ENCODE data around the gene MSX2.

The MSX2 gene

DNA sequence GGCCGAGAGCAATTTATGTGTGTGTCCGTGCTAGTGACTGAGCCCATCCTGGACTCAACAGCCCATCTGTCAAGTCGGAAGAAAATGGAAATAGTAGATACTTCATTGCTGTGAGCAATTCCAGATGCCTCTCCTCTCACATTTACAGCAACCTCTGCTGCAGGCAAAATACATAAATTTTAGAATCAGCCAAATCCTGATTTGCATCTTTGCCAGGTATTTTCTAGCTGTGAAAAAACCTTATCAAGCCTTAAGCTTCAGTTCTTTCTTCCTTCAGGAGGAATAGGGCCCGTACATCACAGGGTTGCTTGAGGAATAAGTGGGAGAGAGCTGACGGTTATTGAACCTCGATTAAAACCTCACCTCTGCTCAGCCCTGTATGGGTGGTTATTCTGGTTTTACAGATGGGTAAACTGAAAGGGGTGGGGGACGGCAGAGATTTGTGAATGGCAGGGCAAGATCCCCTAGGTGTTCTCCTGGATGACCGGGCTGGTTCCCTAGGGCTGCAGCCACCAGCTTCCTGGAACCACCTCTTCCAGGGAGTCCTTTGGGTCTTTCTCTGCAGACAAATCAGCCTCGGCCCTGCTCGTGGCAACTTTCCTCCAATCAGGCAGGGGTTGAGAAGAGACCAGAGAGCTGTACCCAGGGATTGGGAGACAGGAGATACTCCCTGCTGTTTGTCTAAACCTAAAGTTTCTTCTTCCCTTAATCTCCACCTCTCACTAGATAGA lies 5.3 kb upstream of the MSX2 start:
- DNase-seq = no peak

GRCh38 chr5:174719793-174720611 lies 4.4 kb upstream of the MSX2 start:
- no peak for DNase-seq

DNA sequence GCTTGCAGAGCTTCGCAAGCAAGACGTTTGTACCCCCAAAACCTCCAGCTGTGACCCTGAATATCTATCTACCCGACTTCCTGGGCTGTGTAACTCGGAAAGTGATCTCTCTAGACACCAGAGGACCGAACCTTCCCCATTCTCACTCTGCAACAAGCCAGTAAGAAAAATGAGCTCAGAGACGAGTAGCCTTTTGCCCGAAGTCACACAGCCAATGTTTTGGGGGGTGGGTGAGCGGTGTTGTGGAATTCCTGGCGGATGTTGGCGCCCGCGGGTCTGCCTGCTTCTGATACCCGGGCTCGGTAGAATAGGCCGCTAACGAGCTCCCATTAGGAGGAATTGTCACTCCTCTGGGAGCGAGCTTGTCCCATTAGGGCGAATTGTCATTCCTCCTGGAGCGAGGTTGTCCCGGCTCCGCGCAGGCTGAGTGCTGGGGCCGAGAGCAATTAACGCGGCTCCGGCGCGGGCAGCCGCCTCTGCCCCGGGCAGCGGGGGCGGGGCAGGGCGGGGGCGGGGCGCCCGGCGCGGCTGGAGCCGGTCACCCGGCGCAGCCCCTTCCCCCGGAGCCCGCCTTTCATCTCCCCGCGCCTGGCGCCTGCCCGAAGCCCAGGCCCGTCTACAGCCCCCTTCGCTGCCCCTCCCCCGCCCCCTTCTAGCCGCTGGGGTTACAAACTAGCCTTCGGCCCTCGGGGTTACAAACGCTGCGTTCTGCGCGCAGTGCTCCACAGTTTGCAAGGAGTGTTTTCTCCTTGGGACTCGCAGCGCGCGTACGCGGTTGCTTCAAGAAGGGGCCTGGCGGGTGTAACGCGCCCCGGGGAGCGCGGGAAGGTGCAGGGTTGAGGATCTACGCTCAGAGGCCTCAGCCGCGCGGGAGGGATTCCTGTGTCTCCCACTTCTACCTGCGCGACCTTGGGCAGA lies 3.5 kb upstream of the MSX2 start:
- no peak for DNase-seq

- no peak for DNase-seq
Observed at GRCh38 chr5:174721530-174722432, 2.6 kb upstream of the MSX2 start.

- DNase-seq = no peak
Observed at GRCh38 chr5:174722500-174722899, 1.9 kb upstream of the MSX2 start.

GRCh38 chr5:174723315-174723978 lies 935 bp upstream of the MSX2 start:
- no peak for DNase-seq

GRCh38 chr5:174723979-174724483 lies 351 bp upstream of the MSX2 start:
- DNase-seq = peak; percentile 56

- no peak for DNase-seq
Observed at GRCh38 chr5:174725261-174725990, 1.0 kb downstream of the MSX2 start.

GRCh38 chr5:174725991-174726601 lies 1.7 kb downstream of the MSX2 start:
- no peak for DNase-seq

GRCh38 chr5:174726916-174727793 lies 2.8 kb downstream of the MSX2 start:
- DNase-seq = no peak

DNA sequence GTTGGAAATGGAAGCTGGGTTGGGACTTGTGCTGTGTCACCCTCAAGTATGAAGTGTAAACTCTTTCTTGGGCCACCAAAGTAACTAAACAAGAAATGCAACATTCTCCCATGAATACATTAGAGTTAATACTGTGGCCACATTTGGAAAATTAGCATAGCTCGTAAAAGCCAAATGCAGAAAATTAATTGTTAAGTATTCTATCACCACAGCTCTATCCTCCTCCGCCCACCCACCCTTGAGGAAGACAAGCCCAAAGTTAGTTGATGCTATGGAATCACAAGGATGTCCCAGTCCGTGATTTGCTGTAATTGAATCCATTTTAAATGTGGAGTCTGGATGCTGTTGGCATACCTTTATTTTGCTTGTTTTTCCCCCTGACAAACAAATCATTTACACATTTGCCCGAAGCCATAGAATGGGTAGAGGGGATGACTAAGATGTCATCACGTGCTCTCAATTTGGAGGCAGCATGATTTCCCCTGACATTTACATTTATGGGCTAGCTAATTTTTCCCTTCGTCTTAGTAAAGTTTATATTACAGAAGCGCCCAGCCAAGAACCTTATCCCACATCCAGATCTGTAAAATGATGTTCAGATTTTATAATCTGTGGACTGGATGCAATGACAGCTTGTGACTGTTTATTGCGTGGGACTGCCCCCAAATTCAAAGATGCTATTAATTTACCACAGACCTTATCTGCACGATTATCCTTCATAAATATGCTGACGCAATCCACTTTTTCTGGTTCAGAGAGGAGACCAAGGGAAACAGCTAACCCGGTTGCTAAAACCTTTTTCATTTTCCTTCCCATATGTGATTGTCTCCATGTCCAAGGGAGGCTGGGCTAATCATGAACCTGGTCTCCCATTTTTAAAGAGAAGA lies 3.7 kb downstream of the MSX2 start:
- DNase-seq = no peak

DNA sequence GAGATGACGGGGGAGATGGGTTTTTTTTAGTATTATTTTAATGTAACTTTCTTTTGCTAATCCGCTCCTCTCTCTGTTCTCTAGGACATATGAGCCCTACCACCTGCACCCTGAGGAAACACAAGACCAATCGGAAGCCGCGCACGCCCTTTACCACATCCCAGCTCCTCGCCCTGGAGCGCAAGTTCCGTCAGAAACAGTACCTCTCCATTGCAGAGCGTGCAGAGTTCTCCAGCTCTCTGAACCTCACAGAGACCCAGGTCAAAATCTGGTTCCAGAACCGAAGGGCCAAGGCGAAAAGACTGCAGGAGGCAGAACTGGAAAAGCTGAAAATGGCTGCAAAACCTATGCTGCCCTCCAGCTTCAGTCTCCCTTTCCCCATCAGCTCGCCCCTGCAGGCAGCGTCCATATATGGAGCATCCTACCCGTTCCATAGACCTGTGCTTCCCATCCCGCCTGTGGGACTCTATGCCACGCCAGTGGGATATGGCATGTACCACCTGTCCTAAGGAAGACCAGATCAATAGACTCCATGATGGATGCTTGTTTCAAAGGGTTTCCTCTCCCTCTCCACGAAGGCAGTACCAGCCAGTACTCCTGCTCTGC lies 4.8 kb downstream of the MSX2 start:
- no peak for DNase-seq

- no peak for DNase-seq
Observed at GRCh38 chr5:174731214-174732035, 7.0 kb downstream of the MSX2 start.

DNA sequence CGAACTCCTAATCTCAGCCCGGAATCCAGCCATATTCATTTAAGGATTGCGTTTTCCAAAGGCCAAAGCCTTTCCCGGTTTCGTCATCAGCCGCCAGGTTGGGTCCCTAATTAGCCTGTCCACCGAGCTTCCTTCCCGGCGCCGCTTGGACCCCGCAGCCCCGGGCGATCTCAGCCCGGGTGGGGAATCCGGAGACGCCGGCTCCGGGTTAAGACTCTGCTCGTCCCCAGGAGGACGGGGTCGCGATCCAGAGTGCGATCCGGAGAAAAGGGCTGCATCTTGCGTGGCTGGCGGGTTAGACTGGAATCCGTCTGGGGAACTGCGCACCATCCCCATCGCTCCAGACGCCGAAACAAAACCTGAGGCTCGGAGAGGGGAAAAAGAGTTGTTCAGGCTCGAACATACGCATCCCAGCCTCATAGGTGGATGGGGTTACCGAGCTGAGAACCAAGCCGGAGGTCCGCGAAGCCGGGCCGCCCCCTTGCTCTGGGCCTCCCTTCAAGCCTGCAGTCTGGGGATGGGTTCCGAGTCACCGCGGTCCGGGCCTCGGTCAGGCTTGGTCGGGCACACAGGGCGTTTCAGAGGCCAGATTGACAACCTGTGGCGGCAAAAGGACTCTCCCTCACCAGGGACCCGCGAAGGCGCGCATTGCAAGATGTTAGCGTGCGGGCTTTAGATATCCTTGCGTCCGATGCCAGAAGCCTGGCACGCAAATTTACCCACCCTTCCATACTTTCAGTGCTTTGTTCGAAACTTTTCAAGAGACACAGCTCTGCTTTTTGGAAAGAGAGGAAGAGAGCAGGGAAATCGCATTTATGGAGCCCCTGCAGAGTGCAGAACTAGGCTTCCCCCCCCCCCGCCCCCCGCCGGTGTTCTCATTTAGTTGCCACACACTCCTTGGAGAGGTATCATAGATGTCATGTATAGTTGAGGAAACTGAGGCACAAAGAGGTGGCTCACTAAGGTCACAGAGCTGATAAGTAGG lies 7.9 kb downstream of the MSX2 start:
- no peak for DNase-seq

DNA sequence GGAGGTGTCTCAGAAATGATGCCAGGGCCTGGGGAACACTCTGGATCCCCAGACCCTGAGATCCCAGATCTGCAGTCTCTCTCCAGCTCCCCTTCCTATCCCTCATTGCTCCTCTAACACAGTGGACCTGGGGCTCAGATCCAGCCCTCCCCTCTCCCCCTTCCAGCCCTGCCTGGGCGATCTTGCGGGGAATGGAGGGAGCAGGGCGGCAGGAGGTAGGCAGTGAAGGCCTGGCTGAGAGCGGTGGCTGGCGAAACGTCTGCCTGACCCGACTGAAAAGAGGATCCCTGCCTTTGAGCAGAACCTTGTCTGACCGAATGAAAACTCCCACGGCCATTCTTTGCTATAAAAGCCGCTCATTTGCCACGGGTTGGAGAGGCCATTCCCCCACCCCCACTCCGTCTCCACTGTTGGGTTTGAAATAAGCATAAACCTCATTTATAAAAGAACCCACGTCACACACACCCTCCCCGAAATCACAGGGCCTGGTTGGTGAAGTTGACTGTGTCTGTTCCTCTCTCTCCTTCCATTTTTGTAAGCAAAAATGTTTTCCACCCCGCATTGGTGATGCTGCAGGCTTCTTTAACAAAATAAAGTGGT lies 8.8 kb downstream of the MSX2 start:
- DNase-seq = no peak

All from NCI-H510A treated with DMSO at 0.1 percent for 48 hours (cell line).